GM19351 (cell line): ENCODE results near the gene ZNF417.
"Not testable (repeated sequence)": the region's sequence is repeated elsewhere in the genome, so short reads cannot be mapped to it uniquely, and the experiment has no call there.

ENCODE experiments used
- ATAC-seq: cut with Tn5 transposase; IDR thresholded peaks from one replicate; pipeline ENCODE4 v1.9.1; 2021; ENCODE audit warnings: mild to moderate bottlenecking, moderate library complexity; ENCODE audit not compliant: unreplicated experiment

ZNF417 gene

DNA sequence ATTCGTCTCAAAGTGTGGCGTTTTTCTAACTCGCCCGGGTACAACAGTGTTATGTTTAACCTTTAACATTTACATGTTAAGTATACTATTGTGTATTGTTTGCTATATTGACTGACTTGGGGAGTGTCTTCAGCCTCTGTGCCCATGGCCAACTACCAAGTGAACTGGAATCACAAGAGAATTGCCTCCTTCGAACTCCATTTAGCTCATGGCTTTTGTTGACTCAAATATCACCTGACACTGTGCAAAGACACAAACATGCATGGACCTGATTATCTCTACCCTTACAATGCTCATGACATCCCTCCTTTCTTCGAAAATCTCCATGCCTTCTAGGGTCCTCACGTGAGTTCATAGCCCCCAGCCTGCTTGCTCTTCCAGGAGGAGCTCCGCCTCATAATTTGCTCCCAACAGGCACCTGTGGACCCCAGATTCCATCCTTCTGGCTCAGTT is 28.3 kb downstream of the ZNF417 start:
- ATAC-seq = no peak

DNA sequence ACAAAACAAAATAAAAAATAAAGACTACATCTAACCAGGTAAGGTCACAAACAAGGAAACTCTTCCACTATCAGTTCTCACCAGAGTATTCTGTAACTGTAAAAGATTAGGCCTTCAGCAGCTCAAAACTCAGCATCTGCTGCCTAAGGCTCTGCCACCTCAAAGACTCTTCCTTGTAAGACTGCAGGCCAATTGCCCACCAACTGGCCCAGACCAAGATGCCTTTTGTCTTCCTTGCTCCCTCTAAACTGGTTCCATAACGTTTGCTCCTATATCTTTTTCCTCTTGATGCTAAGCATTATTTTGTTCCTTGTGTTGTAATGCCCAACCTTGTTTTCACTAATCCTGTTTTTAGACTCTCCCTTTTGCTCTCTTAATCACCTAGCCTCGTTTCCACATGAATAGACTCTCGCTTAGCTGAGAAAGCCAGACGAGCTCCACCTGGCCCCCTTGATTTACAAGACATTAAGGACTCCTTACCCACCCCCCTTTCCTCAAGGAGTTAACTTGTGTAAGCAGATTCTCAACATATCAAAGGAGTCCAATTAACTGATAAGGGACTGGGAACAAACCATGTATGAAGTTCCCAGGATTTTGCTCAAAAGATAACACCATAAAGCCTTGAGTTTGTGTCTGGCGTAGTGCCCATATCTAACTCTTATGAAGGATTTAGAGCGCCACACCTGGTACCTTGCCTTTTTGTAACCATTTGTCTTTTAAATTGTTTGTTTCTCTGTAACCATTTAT is 29.0 kb downstream of the ZNF417 start:
- ATAC-seq = no peak

- no peak for ATAC-seq
Measured at GRCh38 chr19:57886046-57886445, 30.3 kb downstream of the ZNF417 start.

DNA sequence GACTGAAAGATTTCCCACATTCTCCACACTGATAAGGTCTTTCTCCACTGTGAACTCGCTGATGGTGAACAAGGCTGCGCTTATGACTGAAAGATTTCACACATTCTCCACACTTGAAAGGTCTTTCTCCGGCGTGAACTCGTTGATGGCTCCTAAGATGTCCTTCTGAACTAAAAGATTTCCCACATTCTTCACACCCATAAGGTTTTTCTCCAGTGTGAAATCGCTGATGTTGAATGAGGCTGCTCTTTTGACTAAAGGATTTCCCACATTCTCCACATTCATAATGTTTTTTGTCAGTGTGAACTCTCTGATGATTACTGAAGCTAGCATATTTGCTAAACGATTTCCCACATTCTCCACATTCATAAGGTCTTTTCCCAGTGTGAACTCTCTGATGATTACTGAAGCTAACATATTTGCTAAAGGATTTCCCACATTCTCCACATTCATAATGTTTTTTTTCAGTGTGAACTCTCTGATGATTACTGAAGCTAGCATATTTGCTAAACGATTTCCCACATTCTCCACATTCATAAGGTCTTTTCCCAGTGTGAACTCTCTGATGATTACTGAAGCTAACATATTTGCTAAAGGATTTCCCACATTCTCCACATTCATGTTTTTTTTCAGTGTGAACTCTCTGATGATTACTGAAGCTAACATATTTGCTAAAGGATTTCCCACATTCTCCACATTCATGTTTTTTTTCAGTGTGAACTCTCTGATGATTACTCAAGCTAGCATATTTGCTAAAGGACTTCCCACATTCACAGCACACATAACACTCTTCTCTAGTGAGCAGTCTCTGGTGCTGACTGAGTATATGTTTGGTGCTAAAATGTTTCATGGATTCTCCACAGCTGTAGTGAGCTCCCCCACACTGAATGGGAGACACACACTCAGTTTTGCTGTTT is 42.3 kb downstream of the ZNF417 start:
- not testable (repeated sequence) for ATAC-seq

GRCh38 chr19:57872450-57872849 is 43.9 kb downstream of the ZNF417 start:
- no peak for ATAC-seq

DNA sequence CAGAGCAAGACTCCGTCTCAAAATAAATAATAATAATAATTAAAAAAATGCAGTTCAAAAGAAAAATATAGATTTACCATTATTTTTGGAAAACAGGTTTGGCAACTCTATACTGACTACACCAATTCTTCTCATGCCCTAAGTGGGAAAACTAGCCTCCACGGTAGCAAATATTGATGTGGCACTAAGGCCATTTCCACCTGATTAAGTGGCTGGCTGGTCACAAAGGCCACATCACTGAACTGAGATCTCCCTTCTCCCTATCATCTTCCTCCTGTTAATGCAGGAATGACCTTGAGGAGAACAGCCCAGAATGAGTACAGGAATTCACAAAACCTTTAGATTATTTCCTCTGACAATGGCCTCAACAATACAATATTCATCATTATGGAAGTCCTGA is 46.2 kb downstream of the ZNF417 start:
- ATAC-seq = no peak

- not testable (repeated sequence) for ATAC-seq
Measured at GRCh38 chr19:57869655-57870054, 46.7 kb downstream of the ZNF417 start.

GRCh38 chr19:57867868-57868492 is 48.4 kb downstream of the ZNF417 start:
- no peak for ATAC-seq
